Mesendoderm (in vitro differentiated cells): ENCODE data around the gene RPS6KL1.
A peak's percentile ranks its signal among the peaks of the same experiment; 100 is the strongest.

Experiments used
- DNase-seq: peaks from one replicate; pipeline ENCODE4 v3.0.0; 2013
- H2AK5ac ChIP-seq: 2 replicates; pipeline ENCODE4 v1.6.1; 2013; ENCODE audit warnings: low read length, inconsistent platforms
- H2BK120ac ChIP-seq: 2 replicates; pipeline ENCODE4 v1.6.1; 2013; ENCODE audit warnings: low read depth, mild to moderate bottlenecking, low read length, moderate library complexity, mixed read lengths
- H2BK15ac ChIP-seq: replicated peaks from 2 replicates; pipeline ENCODE4 v1.6.1; 2013; ENCODE audit warnings: low read depth, mild to moderate bottlenecking, moderate library complexity
- H2BK5ac ChIP-seq: 2 replicates; pipeline ENCODE4 v1.6.1; 2013; ENCODE audit warnings: low read length, inconsistent platforms
- H3K18ac ChIP-seq: 2 replicates; pipeline ENCODE4 v1.6.1; 2013; ENCODE audit warnings: mild to moderate bottlenecking, low read length, mixed read lengths
- H3K23ac ChIP-seq: one replicate; pipeline ENCODE4 v1.6.1; 2013; ENCODE audit warnings: low read length
- H3K27ac ChIP-seq: 2 replicates; pipeline ENCODE4 v1.5.1; 2013; ENCODE audit warnings: low read depth, mild to moderate bottlenecking, inconsistent platforms, low read length, moderate library complexity
- H3K27me3 ChIP-seq: 2 replicates; pipeline ENCODE4 v1.6.1; 2013; ENCODE audit warnings: low read length, control low read depth, mild to moderate bottlenecking, inconsistent platforms; ENCODE audit not compliant: insufficient read depth, poor library complexity
- H3K36me3 ChIP-seq: 2 replicates; pipeline ENCODE4 v1.6.1; 2013; ENCODE audit warnings: low read length, inconsistent platforms; ENCODE audit not compliant: control insufficient read depth, insufficient read depth
- H3K4ac ChIP-seq: one replicate; pipeline ENCODE4 v1.6.1; 2013; ENCODE audit warnings: low read depth, mild to moderate bottlenecking, low read length, moderate library complexity
- H3K4me1 ChIP-seq: 2 replicates; pipeline ENCODE4 v1.6.1; 2013; ENCODE audit warnings: low read depth, low read length, inconsistent platforms; ENCODE audit not compliant: control insufficient read depth
- H3K4me2 ChIP-seq: 2 replicates; pipeline ENCODE4 v1.6.1; 2013; ENCODE audit warnings: low read length
- H3K4me3 ChIP-seq: 2 replicates; pipeline ENCODE4 v1.5.1; 2013; ENCODE audit warnings: mild to moderate bottlenecking, low read length
- H3K56ac ChIP-seq: one replicate; pipeline ENCODE4 v1.6.1; 2013; ENCODE audit warnings: low read length
- H3K79me1 ChIP-seq: 2 replicates; pipeline ENCODE4 v1.6.1; 2013; ENCODE audit warnings: low read length, inconsistent platforms
- H3K79me2 ChIP-seq: 2 replicates; pipeline ENCODE4 v1.6.1; 2013; ENCODE audit warnings: mild to moderate bottlenecking, low read length; ENCODE audit not compliant: control insufficient read depth, insufficient read depth
- H3K9ac ChIP-seq: 2 replicates; pipeline ENCODE4 v1.6.1; 2013; ENCODE audit warnings: low read length, inconsistent platforms
- H4K5ac ChIP-seq: one replicate; pipeline ENCODE4 v1.6.1; 2013; ENCODE audit warnings: low read length
- H4K8ac ChIP-seq: one replicate; pipeline ENCODE4 v1.6.1; 2013; ENCODE audit warnings: low read depth, mild to moderate bottlenecking, control low read depth, low read length, moderate library complexity
- WGBS: extraction: QIAGEN DNeasy Blood & Tissue Kit; methylation state at CpG from one replicate; pipeline ENCODE4 v1.1.7; 2013; ENCODE audit warnings: low lambda C conversion rate, missing lambda C conversion rate; ENCODE audit not compliant: insufficient coverage; ENCODE audit errors: extremely low coverage; 5-methylcytosine and 5-hydroxymethylcytosine counted together

The RPS6KL1 gene

GRCh38 chr14:74959596-74960180 lies 36.6 kb upstream of the RPS6KL1 start:
- H3K56ac ChIP-seq = no peak overlapping the region
- no peaks in the 10 kb centered on the region for H3K79me2 ChIP-seq
- no peak overlapping the region for H3K9ac ChIP-seq
- DNase-seq = no peak
- no peak overlapping the region for H3K27ac ChIP-seq
- no peak overlapping the region for H2AK5ac ChIP-seq
- no peak overlapping the region for H4K8ac ChIP-seq
- no peak overlapping the region for H3K23ac ChIP-seq
- H2BK5ac ChIP-seq = no peak overlapping the region
- H3K36me3 ChIP-seq = no peaks in the 10 kb centered on the region
- H3K18ac ChIP-seq = no peak overlapping the region
- H3K4me1 ChIP-seq = peaks cover 2% of the 10 kb centered on the region
- H2BK15ac ChIP-seq = no peak overlapping the region
- H3K79me1 ChIP-seq = no peaks in the 10 kb centered on the region
- no peak overlapping the region for H3K4ac ChIP-seq
- H4K5ac ChIP-seq = no peak overlapping the region
- H3K27me3 ChIP-seq = no peaks in the 10 kb centered on the region
- no CpG with 5 or more reads among the region's 5 CpGs for WGBS
- no peak overlapping the region for H2BK120ac ChIP-seq
- no peak overlapping the region for H3K4me3 ChIP-seq
- no peak overlapping the region for H3K4me2 ChIP-seq

GRCh38 chr14:74956280-74957072 lies 33.4 kb upstream of the RPS6KL1 start:
- no peaks in the 10 kb centered on the region for H3K79me1 ChIP-seq
- no peak overlapping the region for H2BK15ac ChIP-seq
- H2AK5ac ChIP-seq = no peak overlapping the region
- no peaks in the 10 kb centered on the region for H3K79me2 ChIP-seq
- H3K4me1 ChIP-seq = peaks cover 2% of the 10 kb centered on the region
- H3K56ac ChIP-seq = peak overlapping the region; percentile 53
- H2BK120ac ChIP-seq = no peak overlapping the region
- H3K36me3 ChIP-seq = no peaks in the 10 kb centered on the region
- H3K18ac ChIP-seq = no peak overlapping the region
- H3K27ac ChIP-seq = no peak overlapping the region
- H3K4ac ChIP-seq = no peak overlapping the region
- no CpG with 5 or more reads among the region's 24 CpGs for WGBS
- H3K27me3 ChIP-seq = no peaks in the 10 kb centered on the region
- DNase-seq = no peak
- no peak overlapping the region for H4K8ac ChIP-seq
- H3K23ac ChIP-seq = no peak overlapping the region
- no peak overlapping the region for H3K4me3 ChIP-seq
- H4K5ac ChIP-seq = no peak overlapping the region
- H2BK5ac ChIP-seq = no peak overlapping the region
- no peak overlapping the region for H3K4me2 ChIP-seq
- peak overlapping the region; percentile 26 for H3K9ac ChIP-seq

DNA sequence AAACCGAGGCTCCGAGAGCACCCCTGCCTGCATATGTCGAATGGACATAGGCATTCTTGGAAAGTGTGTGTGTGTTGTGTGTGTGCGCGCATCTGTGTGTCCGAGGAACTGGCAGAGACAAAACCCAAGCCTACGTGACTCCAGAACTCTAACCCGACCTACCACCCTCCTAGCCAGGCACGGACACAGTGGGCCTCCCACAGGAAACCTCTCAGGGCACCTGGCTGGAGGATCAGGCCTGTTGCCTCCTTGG lies 32.9 kb upstream of the RPS6KL1 start:
- H2BK5ac ChIP-seq = no peak overlapping the region
- no peak for DNase-seq
- H3K56ac ChIP-seq = peak overlapping the region; percentile 83
- H2AK5ac ChIP-seq = no peak overlapping the region
- no peak overlapping the region for H4K8ac ChIP-seq
- H4K5ac ChIP-seq = no peak overlapping the region
- no peak overlapping the region for H3K4me3 ChIP-seq
- no peak overlapping the region for H2BK15ac ChIP-seq
- H3K9ac ChIP-seq = peak overlapping the region; percentile 63
- no peak overlapping the region for H2BK120ac ChIP-seq
- no peaks in the 10 kb centered on the region for H3K79me1 ChIP-seq
- H3K4me1 ChIP-seq = peaks cover 2% of the 10 kb centered on the region
- H3K4me2 ChIP-seq = no peak overlapping the region
- no peak overlapping the region for H3K23ac ChIP-seq
- no peaks in the 10 kb centered on the region for H3K36me3 ChIP-seq
- no peaks in the 10 kb centered on the region for H3K79me2 ChIP-seq
- WGBS = no CpG with 5 or more reads among the region's 9 CpGs
- H3K4ac ChIP-seq = no peak overlapping the region
- no peaks in the 10 kb centered on the region for H3K27me3 ChIP-seq
- H3K18ac ChIP-seq = no peak overlapping the region
- no peak overlapping the region for H3K27ac ChIP-seq

DNA sequence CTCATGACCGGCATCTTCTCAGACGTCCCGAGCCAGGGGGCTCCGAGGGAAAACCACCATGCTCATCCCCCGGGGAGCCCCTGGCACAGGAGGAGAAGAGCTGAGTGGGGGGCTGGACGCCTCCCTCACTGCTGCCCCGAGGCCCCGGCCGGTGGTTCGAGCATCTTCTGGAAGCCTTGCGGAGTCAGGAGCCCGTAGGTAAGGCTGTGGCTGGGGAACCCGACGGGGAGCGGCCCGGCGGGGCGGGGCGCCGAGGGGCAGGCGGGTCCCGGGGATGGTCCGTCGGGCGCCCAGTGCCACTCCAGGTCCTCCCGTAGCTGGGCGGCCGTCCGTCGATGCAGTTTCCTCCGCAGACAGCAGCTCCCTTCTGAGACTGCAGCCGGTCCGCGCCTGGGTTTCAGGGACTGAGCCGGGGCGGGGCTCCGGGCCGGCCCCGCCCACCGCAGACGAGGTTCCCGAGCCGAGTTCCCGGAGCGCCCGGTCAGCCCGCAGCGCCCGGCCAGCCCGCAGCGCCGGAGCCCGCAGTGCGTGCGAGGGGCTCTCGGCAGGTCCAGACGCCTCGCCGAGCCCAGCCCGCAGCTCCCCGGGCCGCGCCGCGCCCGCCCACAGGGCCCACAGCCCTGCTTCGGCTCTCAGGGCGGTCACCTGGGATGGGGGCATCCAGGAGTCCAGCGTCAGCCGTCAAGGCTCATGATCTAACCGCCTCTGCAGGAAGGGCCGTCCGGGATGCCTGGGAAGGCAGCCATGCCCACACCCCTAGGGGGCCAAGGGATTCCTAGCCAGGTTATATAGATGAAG lies 32.4 kb upstream of the RPS6KL1 start, which contains the start of gene PGF:
TSS of gene PGF (minus strand) at position 369 of the 798 bp plus-strand sequence. CDS start at position 14, 355 bp downstream.
- Histone ChIP-seq H3K23ac (no peak within 1 kb of the TSS), H4K5ac (no peak within 1 kb of the TSS), H3K9ac (peak within 1 kb of the TSS; percentile 68), H3K4me2 (peak within 1 kb of the TSS; percentile 66), H2BK15ac (no peak within 1 kb of the TSS), H3K4me1 (peaks cover 2% of the 10 kb centered on the region), H3K79me2 (no peaks in the 10 kb centered on the region), H3K4ac (peak within 1 kb of the TSS; percentile 4), H3K27ac (no peak within 1 kb of the TSS), H3K56ac (peak within 1 kb of the TSS; percentile 83), H3K36me3 (no peaks in the 10 kb centered on the region), H2BK120ac (no peak within 1 kb of the TSS), H4K8ac (no peak within 1 kb of the TSS), H3K79me1 (no peaks in the 10 kb centered on the region), H3K4me3 (peak within 1 kb of the TSS; percentile 51), H3K27me3 (no peaks in the 10 kb centered on the region), H3K18ac (peak within 1 kb of the TSS; percentile 35), H2BK5ac (no peak within 1 kb of the TSS), H2AK5ac (no peak within 1 kb of the TSS)
- peak; percentile 70 for DNase-seq
- WGBS = no CpG with 5 or more reads among the region's 73 CpGs

DNA sequence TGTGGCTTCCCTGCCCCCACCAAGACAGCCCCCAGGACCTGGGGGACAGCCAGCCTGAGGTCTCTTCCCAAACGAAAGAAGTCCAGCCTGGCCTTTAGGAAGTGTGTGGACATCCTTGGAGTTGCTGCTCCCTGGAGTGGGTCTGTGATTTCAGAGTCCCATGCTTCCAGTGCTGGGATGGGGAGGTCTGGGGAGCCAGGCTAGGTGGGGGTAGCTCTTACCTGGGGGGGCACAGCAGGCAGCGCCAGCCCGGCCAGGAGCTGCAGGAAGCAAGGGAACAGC lies 31.8 kb upstream of the RPS6KL1 start:
- Histone ChIP-seq H3K4me3 (peak overlapping the region; percentile 51), H2AK5ac (no peak overlapping the region), H4K5ac (no peak overlapping the region), H3K4me2 (peak overlapping the region; percentile 66), H3K27me3 (no peaks in the 10 kb centered on the region), H3K36me3 (no peaks in the 10 kb centered on the region), H3K27ac (no peak overlapping the region), H3K18ac (no peak overlapping the region), H2BK5ac (no peak overlapping the region), H3K79me2 (no peaks in the 10 kb centered on the region), H2BK15ac (no peak overlapping the region), H3K4ac (no peak overlapping the region), H4K8ac (no peak overlapping the region), H3K56ac (peak overlapping the region; percentile 71), H3K4me1 (peaks cover 2% of the 10 kb centered on the region), H2BK120ac (no peak overlapping the region), H3K23ac (no peak overlapping the region), H3K79me1 (no peaks in the 10 kb centered on the region), H3K9ac (peak overlapping the region; percentile 68)
- no peak for DNase-seq
- WGBS = no CpG with 5 or more reads among the region's 3 CpGs
